Right lung (tissue), 5 donors: Measurements from ENCODE around the gene RPL15. TPM values are rescaled to one million over a fixed set of nuclear protein-coding genes. Genes with fewer than 3 reads are reported as not detected.

ENCODE experiments used
- DNase-seq, 2 donors: peaks; one replicate each; pipeline ENCODE4 v3.0.0-alpha.2; 2013
- polyA plus RNA-seq, 5 donors: library from polyadenylated mRNA; unstranded; fragments of 120-200 nt; gene quantifications; one replicate each; pipeline versions ENCODE4 v1.2.1 to v1.2.3, GENCODE V29; 2013; ENCODE audit warnings: inconsistent platforms in 1 of 5, low replicate concordance in 1 of 5; ENCODE audit not compliant: insufficient read length in 5 of 5, insufficient read depth in 1 of 5

Gene RPL15
- polyA plus RNA-seq, 5 donors: 2,736 to 3,226 (median 3,013) TPM

DNA sequence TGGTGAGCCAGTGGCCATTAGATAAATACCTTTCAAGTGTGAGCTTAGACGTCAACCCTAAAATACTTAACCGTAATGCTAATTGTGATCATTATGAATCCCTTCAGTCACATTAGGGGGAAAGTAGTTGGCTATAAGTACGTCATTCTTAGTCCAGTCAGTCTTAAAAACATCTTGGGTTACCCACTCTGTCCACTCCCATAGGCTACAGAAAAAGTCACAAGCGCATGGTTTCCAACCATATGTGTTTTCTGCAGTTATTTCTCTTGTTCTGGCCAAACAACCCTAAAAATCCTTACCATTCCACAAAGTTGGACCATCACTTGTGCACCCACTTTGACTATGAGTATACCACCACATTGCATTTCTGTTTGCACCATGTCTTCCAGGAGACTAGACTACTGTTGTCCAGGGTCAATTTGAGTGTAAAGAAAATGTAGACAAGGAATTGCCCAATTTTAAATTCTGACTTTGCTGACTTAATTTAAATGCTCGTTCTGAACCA is 3.3 kb downstream of the RPL15 start:
- DNase-seq: no peak

DNA sequence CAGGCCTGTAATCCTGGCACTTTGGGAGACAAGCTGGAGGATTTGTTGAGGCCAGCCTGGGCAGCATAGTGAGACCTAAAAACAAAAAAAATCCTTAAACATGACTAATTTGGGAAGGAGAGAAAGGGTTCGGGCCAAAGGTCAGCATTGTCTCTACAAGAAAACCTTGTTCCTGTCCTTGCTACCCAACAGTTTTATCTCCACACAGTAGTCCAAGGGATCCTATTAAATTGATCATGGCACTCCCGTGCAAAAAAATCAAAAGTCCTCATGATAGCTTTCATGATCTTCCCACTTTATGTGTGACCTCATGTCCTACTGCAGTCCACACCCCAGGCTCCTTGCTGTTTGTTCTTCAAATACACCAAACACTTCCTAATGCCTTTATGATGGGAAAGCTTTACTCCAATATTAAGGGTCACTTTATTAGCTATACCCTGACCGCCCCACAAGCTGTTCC is 4.2 kb downstream of the RPL15 start:
- no peak for DNase-seq

DNA sequence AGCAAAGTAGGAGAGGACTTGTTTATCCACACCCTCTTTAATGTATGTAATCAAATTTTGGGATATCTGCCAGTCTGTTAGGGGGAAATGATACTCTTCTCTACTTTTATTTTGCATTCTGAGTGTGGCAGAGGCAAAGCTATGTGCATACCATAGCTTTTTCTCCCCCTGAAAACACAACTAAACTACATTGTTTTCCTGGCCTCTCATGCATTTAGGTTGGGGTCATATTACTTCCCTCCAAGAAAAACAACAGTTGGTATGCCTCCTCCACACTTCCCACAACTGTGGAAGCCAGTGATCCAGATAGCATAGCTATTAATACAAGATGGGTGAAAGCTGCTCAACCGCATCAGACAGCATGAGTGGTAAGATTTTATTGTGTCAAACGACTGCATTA is 6.9 kb downstream of the RPL15 start:
- peak in 1 of 2 donors; percentile 69 for DNase-seq

DNA sequence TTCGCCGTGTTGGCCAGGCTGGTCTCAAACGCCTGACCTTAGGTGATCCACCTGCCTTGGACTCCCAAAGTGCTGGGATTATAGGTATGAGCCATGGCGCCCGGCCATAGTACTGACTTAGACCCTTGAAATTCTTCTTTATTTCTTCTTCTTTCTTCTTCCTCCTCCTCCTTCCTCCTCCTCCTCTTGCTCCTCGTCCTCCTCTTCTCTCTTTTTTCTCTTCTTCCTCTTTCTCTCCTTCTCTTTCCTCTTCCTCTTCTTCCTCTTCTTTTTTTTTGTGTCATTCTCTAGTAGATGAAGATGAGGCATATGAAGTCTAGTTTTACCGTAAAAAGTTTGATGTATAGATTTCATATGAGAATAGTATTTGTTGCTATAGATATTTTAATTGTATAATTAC is 9.3 kb downstream of the RPL15 start:
- no peak for DNase-seq

DNA sequence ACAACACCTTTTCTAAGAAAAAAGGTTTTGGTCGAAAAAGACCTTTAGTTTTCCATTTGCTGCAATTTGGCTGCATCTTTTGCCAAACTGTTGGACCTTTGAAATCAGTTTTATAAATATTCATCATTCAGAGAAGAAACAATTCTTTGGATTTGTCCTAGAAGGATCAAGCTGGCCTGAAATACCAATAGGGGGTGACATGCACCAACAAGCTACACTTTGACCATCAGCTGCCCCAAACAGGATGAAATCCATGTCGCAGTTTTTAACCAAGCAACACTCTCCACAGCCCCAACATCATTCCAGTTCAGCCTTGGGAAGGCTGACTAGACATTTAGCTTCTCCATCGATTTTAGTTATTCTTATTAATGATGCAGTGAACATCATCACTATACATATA is 9.8 kb downstream of the RPL15 start:
- DNase-seq: no peak

DNA sequence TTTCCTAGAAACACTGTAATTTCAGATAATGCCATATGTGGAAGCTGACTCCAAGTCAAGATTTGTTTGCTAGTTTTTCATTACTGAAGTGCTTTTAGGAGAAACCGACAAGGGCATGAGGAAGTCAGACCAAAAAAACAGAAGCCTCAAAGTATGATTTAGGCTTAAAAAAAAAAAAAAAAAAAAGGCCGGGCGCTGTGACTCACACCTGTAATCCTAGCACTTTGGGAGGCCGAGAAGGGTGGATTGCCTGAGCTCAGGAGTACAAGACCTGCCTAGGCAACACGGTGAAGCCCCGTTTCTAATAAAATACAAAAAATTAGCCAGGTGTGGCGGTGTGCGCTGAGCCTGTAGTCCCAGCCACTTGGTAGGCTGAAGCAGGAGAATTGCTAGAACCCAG is 11.6 kb downstream of the RPL15 start:
- DNase-seq: no peak

DNA sequence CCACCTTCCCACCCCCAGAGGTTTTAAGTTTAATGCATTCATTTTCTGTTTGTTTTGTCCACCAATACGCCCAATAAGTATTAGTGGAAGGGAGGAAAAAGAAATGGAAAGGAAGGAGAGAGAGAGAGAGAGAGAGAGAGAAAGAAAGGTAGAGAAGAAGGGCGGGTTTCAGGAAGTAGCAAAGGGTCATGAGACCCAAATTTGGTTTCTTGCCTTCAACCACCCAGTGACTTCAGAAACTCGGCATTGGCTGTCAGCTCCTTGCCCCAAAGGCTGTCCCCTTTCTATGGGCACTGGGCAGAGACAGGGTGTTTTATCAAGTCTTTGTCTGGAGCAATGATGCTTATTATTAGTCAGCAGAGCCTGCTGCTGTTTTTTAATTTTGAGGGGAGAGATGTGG is 14.7 kb downstream of the RPL15 start:
- no peak for DNase-seq

DNA sequence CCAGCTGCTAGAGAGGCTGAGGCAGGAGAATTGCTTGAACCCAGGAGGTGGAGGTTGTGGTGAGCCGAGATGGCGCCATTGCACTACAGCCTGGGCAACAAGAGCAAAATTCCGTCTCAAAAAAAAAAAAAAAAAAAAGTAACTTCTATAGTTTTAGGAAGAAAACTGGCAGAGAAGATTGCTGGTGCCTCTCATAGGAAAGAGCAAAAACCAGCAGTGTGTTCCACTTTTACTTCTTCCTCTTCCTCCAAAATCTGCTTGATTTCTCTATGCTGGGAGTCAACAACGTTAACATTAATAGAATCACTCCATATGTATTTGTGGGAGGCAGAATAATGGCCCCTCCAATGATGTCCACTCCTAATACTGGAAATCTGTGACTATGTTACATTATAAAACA is 15.6 kb downstream of the RPL15 start:
- no peak for DNase-seq

DNA sequence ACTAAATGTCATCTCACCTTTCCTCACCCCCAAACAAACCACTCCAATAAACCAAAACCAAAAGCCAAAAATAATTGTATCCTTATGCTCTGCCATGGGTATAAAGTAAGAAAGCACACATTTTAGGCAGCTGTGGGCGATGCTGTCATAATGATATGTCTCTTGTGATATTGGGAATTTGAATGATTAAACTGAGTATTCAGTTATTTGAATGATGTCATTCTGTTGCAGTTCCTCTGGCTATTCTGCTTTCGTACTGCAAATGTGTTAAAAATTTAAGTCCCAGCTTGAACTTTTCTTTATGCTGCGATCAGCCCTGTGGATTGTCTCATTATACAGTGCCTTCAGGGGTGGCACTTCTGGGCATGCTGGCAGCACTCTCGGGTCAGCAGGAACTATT is 17.3 kb downstream of the RPL15 start:
- DNase-seq: no peak

DNA sequence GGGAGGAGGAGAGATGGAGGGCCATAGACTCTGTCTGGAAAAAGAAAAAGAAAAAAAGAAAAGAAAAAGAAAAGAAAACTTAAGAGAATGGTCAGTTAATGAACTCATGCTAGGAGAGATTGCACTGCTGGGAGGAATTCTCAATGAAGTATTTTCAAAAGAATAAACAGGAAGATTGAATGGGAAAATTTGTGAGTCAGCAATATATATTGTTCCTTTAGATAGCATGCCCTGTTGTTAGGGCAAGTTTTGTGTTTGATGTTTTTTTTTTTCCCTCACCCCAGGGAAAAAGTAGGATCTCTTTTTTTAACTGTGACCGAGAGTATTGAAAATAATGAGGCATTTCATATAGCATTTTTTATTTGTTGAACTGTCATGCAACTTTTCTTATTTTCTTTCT is 20.4 kb downstream of the RPL15 start:
- no peak for DNase-seq

DNA sequence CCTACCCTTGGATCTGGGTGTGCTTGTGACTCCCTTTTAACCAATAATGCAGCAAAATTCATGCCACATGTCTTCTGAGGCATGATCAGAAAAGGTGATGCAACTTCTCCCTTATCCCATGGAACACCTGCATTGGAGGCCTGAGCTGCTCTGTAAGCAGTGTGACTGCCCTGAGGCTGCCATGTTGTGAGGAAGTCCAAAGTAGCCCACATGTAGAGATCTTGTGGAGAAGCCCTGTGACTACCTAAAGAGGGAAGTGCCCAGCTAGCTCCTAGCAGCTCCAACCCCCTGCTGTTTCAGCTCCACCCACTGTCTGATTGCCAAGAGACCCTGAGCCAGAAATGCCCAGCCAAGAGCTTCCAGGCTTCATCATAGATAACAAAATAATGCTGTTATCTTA is 21.8 kb downstream of the RPL15 start:
- no peak for DNase-seq

DNA sequence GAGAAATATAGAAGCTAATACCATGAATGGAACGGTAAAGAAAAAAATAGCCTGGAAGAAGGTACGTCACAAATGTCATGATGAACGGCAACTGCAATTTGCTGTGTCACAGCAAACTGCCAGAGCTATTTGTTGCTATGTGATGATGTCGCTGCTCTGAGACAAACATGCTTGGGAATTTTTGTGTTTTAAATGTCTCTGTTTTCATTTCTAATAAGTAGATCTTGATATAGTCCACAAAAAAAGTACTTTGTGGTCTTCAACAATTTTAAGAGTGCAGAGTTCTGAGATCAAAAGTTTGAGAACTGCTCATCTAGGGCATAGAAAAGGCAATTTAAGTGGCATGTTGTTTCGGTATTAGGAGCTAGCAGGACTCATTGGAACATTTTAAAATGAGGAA is 23.8 kb downstream of the RPL15 start:
- DNase-seq: no peak

DNA sequence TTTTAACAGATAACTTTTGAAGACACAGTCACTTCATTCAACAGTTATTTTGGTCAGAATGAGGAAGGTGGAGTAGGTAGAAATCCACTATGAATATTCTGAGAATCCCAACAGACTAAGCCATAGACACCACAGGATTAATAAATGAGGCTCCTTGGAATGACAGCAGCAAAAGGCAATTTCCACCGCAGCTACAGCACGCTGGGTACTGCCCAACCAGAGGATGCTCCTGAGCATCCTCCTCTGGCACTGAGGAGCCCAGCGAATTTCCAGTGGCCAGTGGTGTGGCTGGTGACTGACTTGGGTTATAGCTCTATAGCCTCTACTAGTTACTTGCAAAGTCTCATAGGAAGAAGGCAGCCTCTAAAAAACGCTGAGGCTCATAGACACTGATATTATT is 24.5 kb downstream of the RPL15 start:
- DNase-seq: no peak

DNA sequence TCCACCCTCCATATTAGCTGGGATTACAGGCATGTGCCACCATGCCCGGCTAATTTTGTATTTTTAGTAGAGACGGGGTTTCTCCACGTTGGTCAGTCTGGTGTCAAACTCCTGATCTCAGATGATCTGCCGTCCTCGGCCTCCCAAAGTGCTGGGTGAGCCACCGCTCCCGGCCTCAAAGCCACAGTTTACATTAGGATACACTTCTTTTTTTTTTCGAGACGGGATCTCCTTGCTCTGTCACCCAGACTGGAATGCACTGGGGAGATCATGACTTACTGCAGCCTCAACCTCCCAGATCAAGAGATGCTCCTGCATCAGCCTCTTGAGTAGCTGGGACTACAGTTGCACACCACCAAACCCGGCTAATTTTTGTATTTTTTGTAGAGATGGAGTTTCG is 25.6 kb downstream of the RPL15 start:
- DNase-seq: no peak

DNA sequence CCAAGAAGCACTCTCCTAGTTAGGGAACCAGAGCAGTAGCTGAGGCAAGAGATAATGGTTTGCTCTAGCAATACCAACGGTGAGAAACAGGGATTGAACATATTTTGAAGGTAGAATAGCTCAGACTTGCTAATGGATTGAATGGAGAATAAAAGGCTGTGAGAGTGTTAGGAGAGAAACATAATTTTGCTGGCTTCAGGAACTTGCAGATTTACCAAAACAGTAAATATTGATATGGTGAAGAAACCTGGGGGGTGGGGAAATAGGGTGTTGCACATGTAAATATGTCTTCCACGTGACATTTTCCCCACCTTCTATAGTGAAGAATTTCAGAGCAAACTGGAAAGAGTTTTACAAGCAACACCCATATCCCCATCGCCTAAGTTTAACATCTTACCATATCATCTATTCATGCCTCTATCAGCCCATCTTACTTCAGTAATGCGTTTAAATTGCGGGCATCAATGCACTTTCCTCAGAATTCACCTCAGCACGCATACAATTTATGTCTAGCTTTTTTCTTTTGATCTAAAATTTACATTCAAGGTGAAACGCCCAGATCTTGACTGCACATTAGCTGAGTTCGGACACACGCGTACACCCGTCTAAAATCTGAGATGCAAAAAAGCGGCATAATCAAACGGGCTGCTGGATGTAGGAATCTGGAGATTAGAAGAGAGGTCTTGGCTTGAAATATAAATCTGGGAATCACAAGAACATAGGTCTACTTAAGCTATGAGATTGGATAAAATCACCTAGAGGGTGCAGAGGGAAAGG is 27.3 kb downstream of the RPL15 start:
- DNase-seq: no peak

DNA sequence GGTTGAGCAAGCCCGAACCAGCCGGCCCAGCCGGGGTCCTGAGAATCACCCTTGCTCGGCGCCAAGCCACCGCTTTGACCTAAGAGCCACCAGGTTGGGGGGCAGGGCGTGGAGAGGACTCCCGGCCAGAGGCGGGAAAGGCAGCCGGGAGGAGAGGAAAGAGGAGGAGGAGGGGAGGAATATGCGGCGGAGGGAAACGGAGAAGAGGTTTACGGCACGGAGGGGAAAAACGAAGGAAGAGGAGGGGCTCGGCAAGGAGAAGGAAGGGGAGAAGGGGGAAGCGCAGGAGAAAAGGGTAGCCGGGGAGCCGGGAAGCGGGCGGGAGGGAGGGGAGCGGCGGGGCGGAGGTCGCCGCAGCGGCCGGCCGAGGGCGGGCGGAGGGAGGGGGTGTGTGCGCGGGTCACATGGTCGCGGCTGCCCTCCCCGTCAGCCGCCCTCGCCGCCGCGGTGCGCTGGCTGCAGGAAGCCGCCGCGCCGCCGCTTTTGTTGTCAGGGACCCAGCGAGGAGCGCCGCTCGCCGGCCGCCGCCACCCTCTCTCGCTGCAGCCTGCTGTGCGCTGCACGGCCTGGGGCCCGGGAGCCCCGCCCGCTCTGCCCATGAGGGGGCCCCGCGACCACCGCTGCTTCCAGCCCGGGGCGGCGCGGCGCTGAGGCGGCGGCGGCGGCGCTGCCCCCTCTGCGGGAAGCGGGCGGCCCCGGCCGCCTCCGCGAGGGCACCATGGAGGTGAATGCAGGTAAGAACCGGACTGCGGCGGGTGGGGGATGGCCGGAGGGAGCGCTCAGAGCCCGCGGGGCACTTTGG is 28.1 kb downstream of the RPL15 start, which contains the start of gene NR1D2:
Gene NR1D2, plus strand, starts transcription at position 426 of the 802 bp plus-strand sequence. Its CDS starts 293 bp downstream, at position 719.
- peak; percentile 83 for DNase-seq

DNA sequence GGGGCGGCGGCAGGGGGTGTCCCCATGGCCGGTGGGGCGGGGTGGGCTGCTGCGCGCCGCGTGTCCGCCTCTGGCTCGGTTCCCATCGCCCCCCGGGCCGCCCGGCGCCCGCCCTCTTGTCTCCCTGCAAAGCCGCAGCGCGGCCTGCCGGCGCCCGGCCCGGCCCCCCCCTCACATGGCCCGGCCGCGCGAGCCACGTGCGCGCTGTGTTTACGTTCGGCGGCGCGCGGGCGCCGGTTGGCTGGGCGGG is 28.7 kb downstream of the RPL15 start:
- no peak for DNase-seq

DNA sequence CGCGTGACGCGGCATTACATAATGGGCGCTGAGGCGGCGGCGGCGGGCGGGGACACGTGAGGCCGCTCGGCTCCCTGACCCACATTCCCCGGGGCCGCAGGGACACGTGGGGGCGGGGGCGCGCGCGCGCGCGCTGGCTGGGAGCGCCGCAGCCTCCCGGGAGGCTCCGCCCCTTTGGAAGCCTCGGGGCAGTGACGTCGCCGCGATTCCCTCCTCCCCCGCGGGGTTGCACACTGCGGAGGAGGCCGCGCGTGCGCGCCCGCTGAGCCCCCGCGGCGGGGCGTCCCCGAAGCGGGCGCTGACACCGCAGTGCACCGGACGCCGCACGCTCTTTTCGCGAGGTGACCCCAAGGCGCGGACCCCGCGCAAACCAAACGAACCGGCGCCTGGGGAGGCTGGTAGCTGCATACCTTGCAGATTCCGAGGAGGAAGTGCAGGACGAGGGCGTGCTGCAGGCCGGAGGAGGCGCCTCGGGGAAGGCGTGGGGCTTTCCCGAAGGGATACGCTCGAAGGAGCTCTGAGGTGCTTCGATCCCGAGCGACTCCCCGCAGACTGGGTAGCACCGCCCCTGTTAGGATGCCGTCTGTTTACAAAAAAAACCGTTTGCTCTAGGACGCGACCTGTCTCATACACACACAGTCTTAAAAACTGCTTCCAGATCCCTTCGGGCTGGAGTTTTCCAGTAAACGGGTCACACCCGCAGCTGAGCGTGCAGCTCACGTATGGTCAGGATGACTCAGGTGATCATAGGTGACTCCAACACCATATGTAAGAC is 29.2 kb downstream of the RPL15 start:
- peak; percentile 99 for DNase-seq

DNA sequence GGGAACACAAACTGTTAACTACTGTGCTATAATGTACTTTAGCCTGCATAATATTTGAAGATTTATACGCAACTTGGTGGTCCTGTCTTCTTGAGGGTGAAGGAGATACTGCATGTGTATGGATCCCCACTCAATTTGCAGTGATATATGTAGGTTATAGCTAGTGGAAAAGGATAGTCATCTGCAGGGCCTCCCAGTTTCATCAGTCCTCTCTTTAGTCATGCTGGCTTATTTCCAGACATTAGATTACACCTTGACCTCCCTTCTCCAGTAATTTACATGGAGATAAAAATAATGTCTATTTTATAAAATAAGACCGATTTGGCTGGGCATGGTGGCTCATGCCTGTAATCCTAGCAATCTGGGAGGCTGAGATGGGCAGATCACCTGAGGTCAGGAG is 31.8 kb downstream of the RPL15 start:
- no peak for DNase-seq

DNA sequence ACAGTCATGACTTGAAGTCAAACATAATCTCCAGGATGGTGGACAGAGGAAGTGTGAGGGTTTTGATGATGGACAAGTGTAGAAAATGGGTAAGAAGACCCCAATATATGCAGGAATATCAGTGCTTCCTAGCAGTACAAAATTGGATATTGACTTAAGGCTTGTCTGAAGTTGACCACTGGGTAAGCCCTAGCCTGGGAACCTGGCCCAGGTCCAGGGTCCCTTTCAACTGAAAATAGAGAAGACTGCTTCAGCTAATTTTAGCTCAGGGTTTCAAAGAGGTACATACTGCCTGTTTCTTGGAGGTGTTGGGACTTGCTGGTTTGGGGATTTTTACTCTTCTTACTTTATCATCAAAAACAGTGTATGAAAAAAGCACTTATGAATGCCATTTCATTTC is 32.9 kb downstream of the RPL15 start:
- DNase-seq: no peak

DNA sequence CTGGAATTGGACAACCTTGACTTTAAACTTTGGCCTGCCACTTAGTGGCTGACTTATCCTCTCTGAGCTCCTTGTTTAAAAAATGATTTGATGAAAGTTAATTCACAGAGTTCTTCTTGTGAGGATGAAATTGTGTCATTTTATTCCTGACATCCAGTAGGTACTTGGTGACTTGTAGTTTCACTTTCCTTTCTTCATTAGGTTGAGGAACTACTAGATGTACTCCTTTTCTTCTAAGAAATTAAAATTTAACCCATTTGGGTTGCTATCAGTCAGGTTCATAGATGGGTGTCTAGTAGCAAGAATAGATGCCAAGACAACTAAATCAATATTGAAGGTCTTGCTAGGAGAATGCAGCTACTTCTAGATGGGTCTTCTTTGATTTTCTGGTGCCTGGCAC is 33.4 kb downstream of the RPL15 start:
- DNase-seq: no peak

DNA sequence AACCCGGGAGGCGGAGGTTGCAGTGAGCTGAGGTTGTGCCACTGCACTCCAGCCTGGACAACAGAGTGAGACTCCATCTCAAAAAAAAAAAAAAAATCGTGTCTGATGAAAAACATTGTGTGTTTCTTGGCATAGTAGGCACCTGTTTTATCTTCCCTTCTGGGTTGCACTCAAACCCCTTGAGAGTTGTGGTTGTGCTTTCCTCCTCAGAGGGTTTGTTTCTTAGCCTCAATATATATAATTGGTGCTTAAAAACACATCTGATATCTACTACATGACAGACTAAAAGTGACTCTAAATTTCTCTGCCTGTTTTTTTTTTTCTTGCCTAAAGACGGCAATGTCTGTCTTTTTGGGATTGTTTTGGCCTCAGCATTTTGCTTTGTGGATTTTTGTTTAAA is 35.7 kb downstream of the RPL15 start:
- DNase-seq: no peak

DNA sequence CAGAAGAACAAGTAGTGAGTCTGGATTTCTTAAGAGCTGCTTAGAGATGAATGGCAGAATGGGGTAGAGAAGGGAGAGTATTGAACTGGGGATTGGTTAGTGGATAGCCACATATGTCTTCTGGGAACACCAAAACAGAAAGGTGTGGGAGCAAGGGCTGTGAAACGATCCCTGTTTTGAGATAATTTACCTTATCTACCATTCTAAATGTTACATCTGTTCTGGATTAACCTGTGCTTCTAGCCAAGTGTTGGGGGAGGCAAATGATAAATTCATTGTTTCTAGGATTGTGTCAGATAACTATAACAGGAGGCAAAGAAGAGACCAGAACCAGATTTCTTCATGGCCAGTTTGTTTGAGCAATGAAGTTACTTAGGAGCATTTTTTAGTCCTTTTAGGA is 36.6 kb downstream of the RPL15 start:
- DNase-seq: no peak
